ENCODE data around the gene KCNC1. TPM values are rescaled to one million over a fixed set of nuclear protein-coding genes. Genes with fewer than 3 reads are reported as not detected.

KCNC1 gene
- total and polyA plus RNA-seq, 7 donors = 0.36 to 1.9 (median 0.48) TPM; not detected in 3

DNA sequence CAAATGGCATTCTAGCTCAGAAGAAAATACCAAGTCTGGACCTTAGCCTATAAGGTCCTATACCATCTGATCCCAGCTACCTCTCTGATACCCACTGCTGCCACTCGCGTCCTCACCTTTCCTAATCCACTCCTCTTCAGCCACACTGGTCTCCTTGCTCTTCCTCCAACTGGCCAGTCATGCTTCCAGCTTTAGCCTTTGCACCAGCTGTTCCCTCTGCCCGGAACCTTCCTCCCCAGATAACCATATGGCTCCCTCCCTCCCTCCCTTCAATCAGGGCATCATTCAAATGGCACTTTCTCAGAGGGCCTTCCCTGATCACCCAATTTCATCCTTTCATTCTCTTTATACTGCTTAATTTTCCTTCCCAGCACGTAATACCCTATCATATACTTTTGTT, 67.9 kb downstream of the KCNC1 start:
- Histone ChIP-seq H3K4me1 (peaks cover 0 to 13% (median 3%) of the 10 kb centered on the region in 4 donors), H3K9me3 (no peaks in the 10 kb centered on the region), H3K36me3 (no peaks in the 10 kb centered on the region), H3K4me3 (no peak overlapping the region), H3K27ac (no peak overlapping the region), H3K27me3 (no peaks in the 10 kb centered on the region)
- TF ChIP-seq, protein P1, sequence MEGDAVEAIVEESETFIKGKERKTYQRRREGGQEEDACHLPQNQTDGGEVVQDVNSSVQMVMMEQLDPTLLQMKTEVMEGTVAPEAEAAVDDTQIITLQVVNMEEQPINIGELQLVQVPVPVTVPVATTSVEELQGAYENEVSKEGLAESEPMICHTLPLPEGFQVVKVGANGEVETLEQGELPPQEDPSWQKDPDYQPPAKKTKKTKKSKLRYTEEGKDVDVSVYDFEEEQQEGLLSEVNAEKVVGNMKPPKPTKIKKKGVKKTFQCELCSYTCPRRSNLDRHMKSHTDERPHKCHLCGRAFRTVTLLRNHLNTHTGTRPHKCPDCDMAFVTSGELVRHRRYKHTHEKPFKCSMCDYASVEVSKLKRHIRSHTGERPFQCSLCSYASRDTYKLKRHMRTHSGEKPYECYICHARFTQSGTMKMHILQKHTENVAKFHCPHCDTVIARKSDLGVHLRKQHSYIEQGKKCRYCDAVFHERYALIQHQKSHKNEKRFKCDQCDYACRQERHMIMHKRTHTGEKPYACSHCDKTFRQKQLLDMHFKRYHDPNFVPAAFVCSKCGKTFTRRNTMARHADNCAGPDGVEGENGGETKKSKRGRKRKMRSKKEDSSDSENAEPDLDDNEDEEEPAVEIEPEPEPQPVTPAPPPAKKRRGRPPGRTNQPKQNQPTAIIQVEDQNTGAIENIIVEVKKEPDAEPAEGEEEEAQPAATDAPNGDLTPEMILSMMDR (IDR thresholded peaks at IDR 0.05) = no peak
- TF ChIP-seq EP300 (IDR thresholded peaks at IDR 0.05) (no peak), POLR2AphosphoS5 (IDR thresholded peaks at IDR 0.05) (no peak), POLR2A (IDR thresholded peaks at IDR 0.05) (no peak)
- intact Hi-C loops (cut with DNase I) = no loop called here
- DNase-seq = no peak
- WGBS, 2 donors = 90% methylated on average over 4 of the region's 4 CpGs

DNA sequence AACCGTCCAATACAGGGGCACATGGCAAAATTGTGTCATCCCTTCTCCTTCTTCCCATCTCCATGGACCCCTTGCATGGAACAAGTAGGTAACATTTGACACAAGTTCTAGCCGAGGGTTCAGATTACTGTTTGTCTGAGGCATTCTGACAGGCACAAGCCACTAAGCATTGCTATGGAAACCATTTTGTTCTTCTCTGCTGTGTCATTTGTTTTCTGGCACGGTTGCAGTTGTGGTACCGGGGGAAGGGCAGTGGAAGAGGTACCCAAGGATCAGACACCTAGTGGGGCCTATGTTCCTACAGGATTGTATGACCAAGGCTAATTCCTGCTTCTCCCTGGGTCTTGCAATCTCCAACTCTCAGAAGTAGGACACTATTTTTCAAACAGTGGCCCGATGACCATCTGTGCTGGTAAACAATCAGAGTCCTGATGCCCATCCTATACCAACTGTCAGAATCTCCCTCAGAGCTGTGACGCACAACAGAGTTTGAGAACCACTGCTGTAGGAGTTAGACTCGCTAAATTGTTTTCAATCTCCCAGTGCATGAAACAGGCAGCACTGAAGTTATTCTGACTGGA, 69.3 kb downstream of the KCNC1 start:
- Histone ChIP-seq H3K4me1 (peaks cover 0 to 3% (median 0%) of the 10 kb centered on the region in 4 donors), H3K9me3 (no peaks in the 10 kb centered on the region), H3K4me3 (no peak overlapping the region), H3K36me3 (no peaks in the 10 kb centered on the region), H3K27me3 (no peaks in the 10 kb centered on the region), H3K27ac (no peak overlapping the region)
- no peak for DNase-seq
- 88 to 94% methylated on average over 7 of the region's 7 CpGs for WGBS, 2 donors
- TF ChIP-seq EP300 (IDR thresholded peaks at IDR 0.05) = no peak
- TF ChIP-seq POLR2A (IDR thresholded peaks at IDR 0.05) = no peak
- no peak for TF ChIP-seq POLR2AphosphoS5 (IDR thresholded peaks at IDR 0.05)
- TF ChIP-seq, protein P1 (IDR thresholded peaks at IDR 0.05) = no peak
- intact Hi-C loops (cut with DNase I) = no loop called here

DNA sequence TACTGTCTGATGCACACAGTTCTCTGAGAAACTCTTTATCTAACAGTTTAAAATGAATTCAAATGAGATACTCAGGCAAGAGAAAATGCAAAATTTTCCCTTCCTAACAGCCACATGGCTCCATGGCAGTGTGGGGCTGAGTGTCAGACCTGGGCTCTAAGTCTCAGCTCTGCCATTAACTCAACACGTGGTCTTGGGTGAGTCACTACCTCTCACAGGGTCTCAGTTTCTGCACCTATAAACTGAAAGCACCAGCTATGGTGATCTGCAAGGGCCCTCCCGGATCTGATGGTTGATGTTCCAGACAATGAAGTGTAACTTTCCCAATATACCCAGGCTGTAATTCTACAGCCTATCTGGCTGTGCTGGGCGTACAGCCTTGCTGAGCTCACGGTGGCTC, 70.5 kb downstream of the KCNC1 start:
- TF ChIP-seq EP300 (IDR thresholded peaks at IDR 0.05) (no peak), POLR2A (IDR thresholded peaks at IDR 0.05) (no peak), POLR2AphosphoS5 (IDR thresholded peaks at IDR 0.05) (no peak)
- TF ChIP-seq, protein P1 (IDR thresholded peaks at IDR 0.05) = no peak
- Histone ChIP-seq H3K4me1 (no peaks in the 10 kb centered on the region), H3K36me3 (no peaks in the 10 kb centered on the region), H3K27me3 (no peaks in the 10 kb centered on the region), H3K9me3 (no peaks in the 10 kb centered on the region), H3K4me3 (no peak overlapping the region), H3K27ac (no peak overlapping the region)
- DNase-seq = no peak
- 95% methylated on average over 4 of the region's 4 CpGs for WGBS, 2 donors
- intact Hi-C loops (cut with DNase I) = no loop called here

DNA sequence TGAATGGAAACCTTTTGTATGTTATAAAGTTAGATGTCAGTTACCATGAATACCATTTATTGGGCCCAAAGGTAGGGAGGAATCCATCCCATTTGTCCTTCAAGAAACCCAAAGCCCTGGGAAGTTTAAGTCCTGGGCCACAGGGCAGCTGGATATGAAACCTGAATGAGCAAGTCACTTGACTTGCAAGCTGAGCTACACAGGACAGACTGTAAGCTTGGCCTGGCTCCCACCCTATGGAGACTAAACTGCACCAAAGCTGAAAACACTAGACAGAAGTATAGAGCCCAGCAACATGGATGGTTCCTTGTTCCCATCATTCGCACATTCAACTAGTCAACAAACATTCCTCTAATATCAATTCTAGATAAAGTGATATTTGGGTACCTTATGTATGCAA, 71.3 kb downstream of the KCNC1 start:
- TF ChIP-seq, protein P1 (IDR thresholded peaks at IDR 0.05) = no peak
- 95 to 98% methylated on average over 1 of the region's 1 CpG for WGBS, 2 donors

DNA sequence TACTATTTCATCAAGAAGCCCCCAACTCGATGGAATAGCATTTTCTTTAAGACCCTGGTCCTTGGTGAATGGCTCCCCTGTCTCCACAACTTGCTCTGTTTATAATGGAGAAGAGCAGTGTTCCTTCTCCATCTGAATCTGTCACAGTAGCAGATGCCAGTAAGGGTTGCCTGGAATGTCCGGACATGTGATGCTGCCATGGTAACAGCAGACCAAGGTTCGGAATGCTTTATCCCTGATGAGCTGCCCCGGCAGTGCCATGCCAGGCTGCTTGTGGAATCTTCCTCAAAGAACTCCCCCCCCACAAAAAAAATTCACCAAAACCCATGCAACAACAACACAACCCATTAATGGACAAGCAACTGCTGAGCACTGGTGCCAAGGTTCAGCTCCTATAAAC, 72.5 kb downstream of the KCNC1 start:
- intact Hi-C loops (cut with DNase I) = no loop called here
- no peaks in the 10 kb centered on the region for H3K9me3 ChIP-seq

More for the DNA sequence above, 71.3 kb downstream of the KCNC1 start:
- no peak overlapping the region for H3K27ac ChIP-seq
- H3K27me3 ChIP-seq = no peaks in the 10 kb centered on the region
- DNase-seq = no peak
- peaks cover 0 to 6% (median 3%) of the 10 kb centered on the region in 4 donors for H3K4me1 ChIP-seq
- no peaks in the 10 kb centered on the region for H3K9me3 ChIP-seq
- H3K36me3 ChIP-seq = no peaks in the 10 kb centered on the region
- no peak overlapping the region for H3K4me3 ChIP-seq
- intact Hi-C loops (cut with DNase I) = no loop called here

More for the DNA sequence above, 72.5 kb downstream of the KCNC1 start:
- Histone ChIP-seq H3K27ac (no peak overlapping the region), H3K36me3 (no peaks in the 10 kb centered on the region), H3K27me3 (no peaks in the 10 kb centered on the region), H3K4me1 (peaks cover 0 to 18% (median 10%) of the 10 kb centered on the region in 4 donors), H3K4me3 (no peak overlapping the region)
- WGBS, 2 donors = 88 to 92% methylated on average over 4 of the region's 4 CpGs
- TF ChIP-seq POLR2A (IDR thresholded peaks at IDR 0.05) = no peak
- no peak for DNase-seq

All from sigmoid colon (tissue), 7 donors.